ENCODE results near the gene PRPF6.

DNA sequence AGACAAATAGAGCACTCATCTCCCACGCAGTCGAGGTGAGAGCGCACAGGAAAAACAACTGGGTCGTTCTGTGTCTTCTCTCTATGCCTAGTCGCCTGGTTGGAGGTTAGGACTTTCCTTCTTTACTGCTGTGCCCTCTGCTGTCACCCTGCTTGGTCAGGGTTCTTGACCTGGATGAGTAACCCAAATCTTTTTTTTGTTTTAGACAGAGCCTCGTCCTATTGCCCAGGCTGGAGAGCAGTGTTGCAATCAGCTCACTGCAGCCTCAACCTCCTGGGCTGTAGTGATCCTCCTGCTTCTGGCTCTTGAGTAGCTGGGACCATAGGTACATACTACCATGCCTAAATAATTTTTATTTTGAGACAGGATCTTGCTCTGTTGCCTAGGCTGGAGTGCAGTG is 24.5 kb downstream of the PRPF6 start:
- TF ChIP-seq, protein P1, sequence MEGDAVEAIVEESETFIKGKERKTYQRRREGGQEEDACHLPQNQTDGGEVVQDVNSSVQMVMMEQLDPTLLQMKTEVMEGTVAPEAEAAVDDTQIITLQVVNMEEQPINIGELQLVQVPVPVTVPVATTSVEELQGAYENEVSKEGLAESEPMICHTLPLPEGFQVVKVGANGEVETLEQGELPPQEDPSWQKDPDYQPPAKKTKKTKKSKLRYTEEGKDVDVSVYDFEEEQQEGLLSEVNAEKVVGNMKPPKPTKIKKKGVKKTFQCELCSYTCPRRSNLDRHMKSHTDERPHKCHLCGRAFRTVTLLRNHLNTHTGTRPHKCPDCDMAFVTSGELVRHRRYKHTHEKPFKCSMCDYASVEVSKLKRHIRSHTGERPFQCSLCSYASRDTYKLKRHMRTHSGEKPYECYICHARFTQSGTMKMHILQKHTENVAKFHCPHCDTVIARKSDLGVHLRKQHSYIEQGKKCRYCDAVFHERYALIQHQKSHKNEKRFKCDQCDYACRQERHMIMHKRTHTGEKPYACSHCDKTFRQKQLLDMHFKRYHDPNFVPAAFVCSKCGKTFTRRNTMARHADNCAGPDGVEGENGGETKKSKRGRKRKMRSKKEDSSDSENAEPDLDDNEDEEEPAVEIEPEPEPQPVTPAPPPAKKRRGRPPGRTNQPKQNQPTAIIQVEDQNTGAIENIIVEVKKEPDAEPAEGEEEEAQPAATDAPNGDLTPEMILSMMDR (IDR thresholded peaks at IDR 0.05; ENCODE audit: low read depth, low read length, poor library complexity, severe bottlenecking): no peak
- TF ChIP-seq EZH2phosphoT487 (IDR thresholded peaks at IDR 0.05; ENCODE audit: borderline replicate concordance, low read length): no peak
